ENCODE results near the gene BRWD1.
"Not testable (repeated sequence)": the region's sequence is repeated elsewhere in the genome, so short reads cannot be mapped to it uniquely, and the experiment has no call there.

The BRWD1 gene

DNA sequence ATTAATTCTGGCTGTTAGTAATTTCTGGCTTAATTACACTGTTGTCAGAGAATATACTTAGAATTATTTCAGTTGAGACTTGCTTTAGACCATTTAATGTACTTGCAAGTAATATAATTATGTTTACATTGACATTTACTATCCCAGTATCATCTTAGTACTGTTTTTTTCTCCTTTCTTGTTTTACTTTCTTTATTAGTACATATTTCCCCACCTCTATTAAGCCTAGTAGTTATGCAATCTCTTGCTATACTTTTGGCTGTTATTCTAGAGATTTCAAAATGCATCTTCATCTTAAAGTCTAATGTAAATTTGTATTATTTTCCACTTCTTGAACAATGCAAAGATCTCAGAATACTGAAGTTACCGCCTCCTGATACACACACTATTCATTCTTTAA lies 24.4 kb downstream of the BRWD1 start:
- DNase-seq (ENCODE audit: low read depth in 2 of 3, low spot score in 2 of 3) = no peak

DNA sequence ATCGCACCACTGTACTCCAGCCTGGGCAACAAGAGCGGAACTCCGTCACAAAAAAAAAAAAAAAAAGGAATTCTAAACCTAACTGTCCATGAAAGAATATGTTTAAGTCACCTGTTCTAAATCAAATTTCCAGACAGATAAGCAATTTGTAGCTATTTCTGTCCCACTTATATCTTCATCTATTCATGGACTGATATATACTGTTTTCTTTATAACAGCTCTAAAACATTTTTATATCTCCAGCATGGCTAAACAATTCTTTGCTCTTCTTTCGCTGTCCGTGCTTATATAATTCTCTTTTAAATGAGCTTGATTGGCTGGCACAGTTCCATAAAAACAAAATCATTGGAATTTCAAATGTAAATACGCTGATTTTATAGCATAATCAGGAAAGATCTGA lies 30.5 kb downstream of the BRWD1 start:
- DNase-seq (ENCODE audit: low read depth in 2 of 3, low spot score in 2 of 3) = no peak

DNA sequence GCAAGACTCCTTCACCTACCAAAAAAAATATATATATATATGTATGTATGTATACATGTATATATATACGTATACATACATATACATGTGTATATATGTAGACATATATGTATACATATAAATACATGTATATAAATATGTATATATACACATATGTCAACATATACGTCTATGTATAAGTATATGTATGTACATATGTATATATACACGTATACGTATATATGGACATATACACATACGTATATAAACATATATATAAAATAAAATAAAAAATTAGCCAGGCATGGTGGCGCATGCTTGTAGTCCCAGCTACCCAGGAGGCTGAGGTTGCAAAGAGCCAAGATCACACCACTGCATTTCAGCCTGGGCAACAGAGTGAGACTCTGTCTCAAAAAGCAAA lies 31.6 kb downstream of the BRWD1 start:
- no peak for DNase-seq (ENCODE audit: low read depth in 2 of 3, low spot score in 2 of 3)

DNA sequence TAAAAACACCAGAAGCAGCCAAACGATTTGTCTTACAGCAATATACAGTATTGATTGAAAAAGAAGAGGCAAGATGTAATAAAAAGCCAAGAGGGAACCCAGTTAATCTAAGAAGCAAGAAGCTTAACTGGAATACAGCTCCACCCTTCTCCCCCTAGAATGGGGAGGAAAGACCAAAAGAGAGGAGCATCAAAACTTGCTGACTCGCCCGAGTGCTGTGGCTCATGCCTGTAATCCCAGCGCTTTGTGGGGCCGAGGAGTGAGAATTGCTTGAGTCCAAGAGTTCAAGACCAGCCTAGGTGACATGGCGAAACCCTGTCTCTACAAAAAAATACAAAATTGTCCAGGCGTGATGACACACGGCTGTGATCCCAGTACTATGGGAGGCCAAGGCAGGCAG lies 32.2 kb downstream of the BRWD1 start:
- no peak for DNase-seq (ENCODE audit: low read depth in 2 of 3, low spot score in 2 of 3)

DNA sequence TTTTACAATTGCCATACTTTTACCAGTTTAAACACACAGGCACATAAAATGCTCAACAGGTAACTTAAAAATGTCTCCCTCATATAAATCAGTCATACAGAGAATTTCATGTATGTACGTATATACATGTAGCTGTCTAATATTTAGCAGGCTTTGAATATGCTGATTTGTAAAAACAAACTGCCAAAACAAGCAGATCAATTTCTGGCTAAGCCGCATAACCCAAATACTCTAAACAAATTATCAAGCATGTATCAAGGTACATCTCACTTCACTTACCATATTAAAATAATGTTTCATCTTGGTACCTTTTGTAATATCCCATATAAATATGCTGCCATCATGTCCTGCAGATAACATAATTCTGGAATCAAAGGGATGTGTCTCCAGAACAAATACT lies 43.8 kb downstream of the BRWD1 start:
- no peak for DNase-seq (ENCODE audit: low read depth in 2 of 3, low spot score in 2 of 3)

DNA sequence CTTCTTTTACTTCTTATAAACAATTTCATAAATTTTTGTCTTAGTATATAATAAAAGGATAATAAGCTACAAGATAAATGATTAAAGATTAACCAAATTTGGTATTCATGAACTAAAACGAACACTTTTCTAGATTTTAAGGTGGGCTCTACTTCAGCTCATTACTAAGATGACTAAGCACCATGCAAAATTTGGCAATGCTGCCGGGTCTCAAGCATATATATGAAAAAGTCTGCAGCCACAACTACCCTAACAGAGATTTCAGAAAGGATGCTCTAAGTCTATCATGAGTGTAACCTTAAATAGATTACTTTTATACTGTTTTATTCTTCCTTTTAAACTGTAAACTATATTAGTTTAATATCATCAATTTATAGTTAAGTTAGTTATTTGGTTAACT lies 47.8 kb downstream of the BRWD1 start:
- no peak for DNase-seq (ENCODE audit: low read depth in 2 of 3, low spot score in 2 of 3)

DNA sequence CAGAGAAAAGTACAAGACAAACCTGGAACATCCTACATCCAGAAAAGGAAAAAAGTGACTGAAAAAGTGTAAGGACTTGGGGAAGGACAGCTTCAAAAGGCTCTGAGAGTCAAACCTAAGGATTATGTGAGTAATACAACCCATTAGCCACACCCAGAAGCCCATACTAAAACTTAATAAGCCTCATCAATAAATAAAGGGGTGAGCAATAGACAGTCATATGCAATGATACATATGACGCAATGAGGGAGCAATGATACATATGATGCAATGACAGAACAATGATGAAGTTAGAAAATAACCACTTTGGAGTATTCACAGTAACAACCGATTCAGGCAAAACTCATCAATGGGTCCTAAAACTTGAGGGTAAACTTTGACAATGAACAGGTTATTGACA lies 50.1 kb downstream of the BRWD1 start:
- no peak for DNase-seq (ENCODE audit: low read depth in 2 of 3, low spot score in 2 of 3)

DNA sequence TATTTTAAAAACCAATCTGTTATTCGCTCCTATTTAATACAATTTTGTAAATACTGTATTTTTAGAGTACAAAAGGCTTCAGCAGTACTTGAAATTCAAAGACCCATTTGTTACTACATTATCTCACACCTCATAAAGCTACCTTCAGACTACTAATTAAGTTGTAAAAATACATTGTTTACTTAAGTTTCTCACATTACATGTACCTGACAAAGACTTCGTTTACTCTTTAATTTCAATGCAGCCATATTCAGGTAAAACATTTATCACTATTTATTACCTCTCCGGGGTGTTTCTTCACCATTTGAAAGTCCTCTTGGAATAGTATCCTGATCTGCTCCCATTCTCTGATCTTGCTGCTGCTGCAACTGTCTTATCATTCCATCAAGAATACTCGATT lies 55.2 kb downstream of the BRWD1 start:
- no peak for DNase-seq (ENCODE audit: low read depth in 2 of 3, low spot score in 2 of 3)

DNA sequence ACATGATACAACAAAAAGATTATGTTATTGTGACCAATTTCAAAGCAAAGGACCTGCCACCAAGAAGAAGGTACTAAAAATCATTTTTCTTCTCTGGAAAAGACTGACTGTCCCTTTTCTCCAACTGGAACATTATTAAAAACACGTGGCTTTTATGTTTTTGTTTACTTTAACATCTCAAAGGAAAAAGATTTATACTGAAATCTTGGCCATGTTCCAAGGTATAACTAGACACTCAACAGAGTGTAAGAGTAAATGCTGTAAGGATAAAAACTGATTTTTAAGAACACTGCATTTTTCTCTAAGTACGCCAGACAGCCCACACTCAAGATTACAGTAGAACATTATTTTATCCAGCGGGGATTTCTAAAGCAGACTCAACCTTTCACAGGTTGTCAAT lies 62.1 kb downstream of the BRWD1 start:
- DNase-seq (ENCODE audit: low read depth in 2 of 3, low spot score in 2 of 3) = no peak

DNA sequence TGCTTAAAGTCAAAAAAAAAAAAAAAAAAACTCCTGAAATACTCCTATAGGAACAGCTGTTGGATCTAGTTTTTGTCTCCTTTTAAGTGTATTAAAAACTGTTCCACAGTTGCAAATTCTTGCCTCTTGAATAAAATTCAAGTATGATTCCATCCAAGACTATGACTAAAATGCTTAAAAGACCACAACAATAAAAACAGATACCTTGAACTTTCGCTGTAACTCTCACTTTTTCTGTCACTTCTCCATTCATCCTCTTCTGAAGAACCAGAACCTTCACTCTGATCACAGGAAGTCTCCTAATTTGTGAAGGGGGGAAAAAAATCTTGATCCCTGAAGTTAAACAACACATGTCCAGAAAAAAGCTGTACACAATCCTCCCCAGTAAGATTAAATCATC lies 75.2 kb downstream of the BRWD1 start:
- no peak for DNase-seq (ENCODE audit: low read depth in 2 of 3, low spot score in 2 of 3)

DNA sequence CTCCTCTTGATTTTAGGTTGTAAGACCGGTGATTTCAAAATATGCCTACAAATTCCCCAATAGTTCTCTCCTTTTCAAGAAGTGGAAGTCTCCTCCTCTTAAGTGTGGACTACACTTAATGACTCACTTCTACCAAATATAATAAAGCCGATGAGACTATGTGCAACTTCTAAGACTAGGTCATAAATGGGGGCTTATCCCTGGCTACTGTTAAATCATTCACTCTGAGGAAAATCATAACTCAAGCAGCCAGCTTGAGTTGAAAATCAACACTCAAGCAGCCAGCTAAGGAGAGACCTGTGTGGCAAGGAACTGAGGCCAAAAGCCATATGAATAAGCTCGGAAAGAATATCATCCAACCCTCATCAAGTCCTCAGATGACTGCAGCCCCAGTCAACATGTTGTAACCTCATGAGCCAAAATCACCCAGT lies 80.6 kb downstream of the BRWD1 start:
- DNase-seq (ENCODE audit: low read depth in 2 of 3, low spot score in 2 of 3) = no peak

DNA sequence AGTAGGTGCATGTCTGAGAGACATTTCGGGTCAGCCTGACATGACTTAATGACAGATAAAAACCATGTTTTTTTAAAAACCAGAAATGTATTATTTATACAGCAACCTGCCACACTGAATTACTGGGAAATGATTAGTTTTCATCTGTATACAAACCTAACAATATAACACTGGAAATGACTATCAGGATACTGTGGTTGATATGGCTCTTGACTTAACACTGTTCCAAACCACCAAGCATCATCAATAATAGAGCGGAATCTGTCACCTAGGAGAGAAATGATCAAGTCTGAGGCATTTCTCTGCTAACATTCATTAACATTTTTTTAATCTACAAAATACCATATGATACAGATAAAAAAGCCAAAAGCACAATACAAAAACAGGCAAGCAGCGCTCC lies 88.5 kb downstream of the BRWD1 start:
- DNase-seq (ENCODE audit: low read depth in 2 of 3, low spot score in 2 of 3) = no peak

DNA sequence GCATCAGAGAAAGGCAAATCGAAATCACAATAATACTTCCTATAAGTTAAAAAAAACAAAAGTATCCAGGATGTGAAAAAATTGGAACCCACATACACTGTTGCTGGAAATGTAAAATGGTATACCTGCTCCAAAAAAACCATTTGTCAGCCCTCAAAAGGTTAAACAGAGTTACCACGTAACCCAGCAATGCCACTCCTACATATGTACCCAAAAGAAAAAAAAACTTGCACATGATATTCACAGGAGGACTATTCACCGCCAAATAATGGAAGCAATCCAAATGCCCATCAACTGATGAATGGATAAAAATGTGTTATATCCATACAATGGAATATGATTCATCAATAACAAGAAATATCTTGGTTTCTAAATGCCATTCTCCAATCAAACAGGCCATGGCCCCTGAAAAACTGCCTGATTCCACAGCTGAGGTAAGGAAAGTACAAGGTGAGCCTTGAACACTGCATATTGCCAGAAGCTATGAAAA lies 91.4 kb downstream of the BRWD1 start:
- no peak for DNase-seq (ENCODE audit: low read depth in 2 of 3, low spot score in 2 of 3)

DNA sequence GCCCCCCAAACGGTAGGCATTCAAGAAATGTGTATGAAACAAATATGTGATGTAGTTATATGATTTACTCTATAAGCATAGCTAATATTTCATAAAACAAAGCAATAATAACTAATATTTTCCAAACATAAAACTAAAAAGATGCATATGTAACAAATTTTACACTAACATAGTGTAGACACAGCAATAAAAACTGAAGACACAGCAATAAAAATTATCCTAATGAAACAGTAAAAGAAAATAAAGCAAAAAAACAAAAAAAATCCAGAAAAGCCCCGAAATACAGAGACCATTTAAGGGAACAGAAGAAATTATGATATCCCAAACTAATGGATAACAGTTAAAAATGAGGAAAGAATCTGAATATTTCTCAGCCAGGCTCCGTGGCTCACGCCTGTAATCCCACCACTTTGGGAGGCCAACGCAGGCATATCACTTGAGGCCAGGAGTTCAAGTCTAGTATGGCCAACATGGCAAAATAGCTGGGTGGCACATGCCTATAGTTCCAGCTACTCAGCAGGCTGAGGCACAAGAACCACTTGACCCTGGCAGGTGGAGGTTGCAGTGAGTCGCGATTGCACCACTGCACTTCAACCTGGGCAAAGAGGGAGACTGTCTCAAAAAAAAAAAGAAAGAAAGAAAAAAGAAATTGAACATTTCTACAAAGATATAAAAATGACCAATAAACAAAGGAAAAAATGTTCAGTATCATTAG lies 92.0 kb downstream of the BRWD1 start:
- no peak for DNase-seq (ENCODE audit: low read depth in 2 of 3, low spot score in 2 of 3)

DNA sequence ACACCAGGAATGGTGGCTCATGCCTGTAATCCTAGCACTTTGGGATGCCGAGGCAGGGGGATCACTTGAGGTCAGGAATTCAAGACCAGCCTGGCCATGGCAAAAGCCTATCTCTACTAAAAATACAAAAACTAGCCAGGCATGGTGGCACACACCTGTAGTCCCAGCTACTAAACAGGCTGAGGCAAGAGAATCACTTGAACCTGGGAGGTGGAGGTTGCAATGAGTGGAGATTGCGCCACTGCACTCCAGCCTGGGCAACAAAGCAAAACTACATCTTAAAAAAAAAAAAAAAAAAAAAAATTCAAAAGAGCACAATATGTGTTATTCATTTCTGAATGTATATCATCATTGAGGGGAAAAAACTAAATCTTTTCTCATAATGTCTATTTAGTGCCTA lies 92.6 kb downstream of the BRWD1 start:
- not testable (repeated sequence) for DNase-seq (ENCODE audit: low read depth in 2 of 3, low spot score in 2 of 3)

DNA sequence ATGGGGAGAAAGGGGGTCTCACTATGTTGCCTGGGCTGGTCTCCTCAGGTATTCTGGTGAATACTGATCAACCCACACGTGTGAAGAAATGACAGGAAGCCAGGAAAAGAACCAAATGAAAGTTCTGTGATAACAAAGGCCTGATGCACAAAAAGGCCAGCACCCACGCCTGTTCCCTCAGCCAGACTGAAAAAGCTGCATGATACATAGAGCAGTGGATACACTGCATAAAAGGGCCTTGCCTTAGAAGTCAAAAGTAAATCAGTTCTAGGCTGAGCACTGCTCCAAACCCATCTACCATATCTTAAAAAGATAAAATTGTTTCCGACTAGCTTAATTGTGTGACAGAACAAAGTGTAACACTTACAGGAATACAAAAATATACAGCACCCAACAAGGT lies 93.3 kb downstream of the BRWD1 start:
- no peak for DNase-seq (ENCODE audit: low read depth in 2 of 3, low spot score in 2 of 3)

DNA sequence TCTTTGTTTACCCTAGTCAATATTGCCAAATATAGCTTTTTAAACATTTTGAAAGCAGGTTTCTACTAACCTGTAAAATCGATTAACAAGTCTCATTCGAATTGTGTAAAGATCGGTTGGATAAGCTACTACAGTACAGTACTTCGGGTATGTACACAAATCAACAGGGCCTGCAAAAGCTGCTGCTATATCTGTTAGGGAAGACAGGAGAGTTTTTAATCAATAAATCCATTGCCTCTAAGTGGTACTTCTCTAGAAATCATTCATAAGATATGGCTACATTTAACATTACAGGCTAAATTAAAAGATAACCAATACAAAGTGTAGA lies 95.4 kb downstream of the BRWD1 start:
- DNase-seq (ENCODE audit: low read depth in 2 of 3, low spot score in 2 of 3) = no peak

DNA sequence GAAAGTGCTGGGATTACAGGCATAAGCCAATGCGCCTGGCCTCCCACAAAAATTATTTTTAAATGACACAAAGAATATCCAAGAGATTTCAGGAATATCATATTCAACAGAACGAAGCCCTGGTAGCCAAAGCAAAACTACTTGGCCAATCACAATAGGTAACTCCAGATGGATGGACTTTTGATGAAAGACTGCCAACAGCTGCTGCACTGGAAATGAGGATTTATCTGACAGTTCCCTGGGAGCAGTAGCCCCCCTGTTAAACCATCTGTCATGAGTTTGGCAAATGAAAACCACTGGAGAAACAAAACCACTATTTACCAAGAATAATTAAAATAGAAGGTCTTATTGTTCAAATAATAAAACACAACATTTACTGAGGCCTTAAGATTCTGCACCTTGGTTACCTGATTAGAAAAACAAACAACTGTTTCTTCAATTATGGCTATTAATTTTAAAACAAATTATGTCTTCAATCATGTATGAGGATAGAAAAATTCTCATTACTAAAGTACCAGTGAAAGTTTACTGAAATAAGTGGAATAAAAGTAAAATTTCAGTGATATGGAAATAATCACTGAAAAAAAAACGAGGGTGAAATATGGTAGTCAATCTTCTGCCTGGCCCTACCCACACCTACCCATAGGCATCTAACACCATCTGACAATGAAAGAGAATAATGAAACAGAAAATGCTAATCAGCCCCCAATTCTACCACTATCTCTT lies 95.9 kb downstream of the BRWD1 start:
- no peak for DNase-seq (ENCODE audit: low read depth in 2 of 3, low spot score in 2 of 3)

DNA sequence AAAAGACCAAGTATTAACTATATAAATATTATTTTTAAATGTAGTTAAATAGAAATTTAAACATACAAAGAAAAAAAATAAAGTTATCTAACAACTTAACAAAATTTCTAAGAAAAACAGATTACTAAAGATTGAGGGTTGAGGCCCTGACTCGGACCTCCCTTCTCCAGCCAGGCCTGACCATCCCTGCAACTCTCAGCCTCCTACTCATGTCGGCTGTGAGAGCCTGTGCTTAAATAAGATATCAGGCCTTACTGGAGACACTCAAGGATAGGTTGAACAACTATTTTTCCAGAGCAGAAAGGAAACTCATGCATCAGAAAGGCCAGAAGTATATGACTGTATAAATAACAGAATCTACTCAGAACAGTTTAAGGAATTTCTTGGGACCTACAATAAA lies 97.1 kb downstream of the BRWD1 start:
- no peak for DNase-seq (ENCODE audit: low read depth in 2 of 3, low spot score in 2 of 3)

DNA sequence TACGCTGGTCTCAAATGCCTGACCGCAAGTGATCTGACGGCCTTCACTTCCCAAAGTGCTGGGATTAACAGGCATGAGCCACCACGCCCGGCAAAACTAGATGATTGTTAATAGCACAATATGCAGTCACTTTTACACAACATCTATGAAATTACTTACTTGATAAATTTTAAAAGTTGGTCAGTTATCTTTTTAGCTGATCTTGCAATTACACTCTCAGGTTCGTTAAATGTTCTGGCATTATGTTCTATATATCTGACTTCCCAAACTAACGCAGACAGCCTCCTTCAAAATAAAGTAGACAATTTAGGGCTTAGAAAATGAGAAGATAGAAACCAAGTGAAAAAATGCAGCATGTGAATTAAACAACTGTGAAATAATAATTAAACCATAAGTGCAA lies 98.4 kb downstream of the BRWD1 start:
- no peak for DNase-seq (ENCODE audit: low read depth in 2 of 3, low spot score in 2 of 3)

DNA sequence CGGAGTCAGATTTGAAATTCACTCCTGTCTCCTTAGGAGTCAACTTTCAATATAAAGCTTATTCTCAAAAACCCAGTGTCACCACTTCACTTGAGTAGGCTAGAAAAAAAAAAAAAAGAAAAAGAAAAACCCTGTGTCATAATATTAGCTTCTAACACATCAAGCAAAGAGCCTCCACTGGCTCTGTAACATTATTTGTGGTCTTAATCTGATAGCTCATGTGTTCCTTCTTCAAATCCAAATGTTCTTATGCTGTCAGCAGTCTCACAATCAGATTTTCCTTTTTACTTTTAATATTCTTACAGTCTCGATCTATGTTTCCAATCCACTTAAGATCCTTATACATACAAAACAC lies 104.1 kb downstream of the BRWD1 start:
- DNase-seq (ENCODE audit: low read depth in 2 of 3, low spot score in 2 of 3) = no peak

DNA sequence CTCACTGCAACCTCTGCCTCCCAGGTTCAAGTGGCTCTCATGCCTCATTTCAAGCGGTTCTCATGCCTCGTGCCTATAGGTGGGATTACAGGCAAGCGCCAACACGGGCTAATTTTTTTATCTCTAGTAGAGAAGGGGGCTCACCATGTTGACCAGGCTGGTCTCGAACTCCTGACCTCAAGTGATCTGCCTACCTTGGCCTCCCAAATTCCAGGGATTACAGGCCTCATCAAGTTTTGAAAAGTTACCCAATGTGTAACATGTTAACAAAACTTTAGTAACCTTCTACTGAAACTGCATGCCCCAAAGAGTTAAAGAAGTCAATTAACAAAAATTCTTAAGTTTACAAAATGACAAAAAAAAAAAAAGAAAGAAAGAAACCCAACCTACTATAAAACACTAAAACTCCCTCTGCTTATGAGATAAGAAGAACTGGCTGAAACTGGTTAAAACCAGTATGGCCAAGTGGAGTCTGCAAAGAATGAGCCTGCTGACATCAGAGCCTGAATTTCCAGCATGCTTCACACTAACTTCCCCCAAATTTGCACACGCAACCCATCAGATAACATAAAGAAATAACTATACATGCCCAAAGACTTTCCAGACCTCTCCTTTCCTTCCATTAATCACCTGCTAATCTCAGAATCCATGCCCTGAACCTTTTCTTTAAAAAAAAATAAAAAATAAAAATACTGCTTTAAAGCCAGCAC lies 104.7 kb downstream of the BRWD1 start:
- DNase-seq (ENCODE audit: low read depth in 2 of 3, low spot score in 2 of 3) = no peak

Data from activated CD8-positive, alpha-beta memory T cell treated with anti-CD3 and anti-CD28 coated beads for 48 hours (primary cell).